GM12878 (cell line): ENCODE data around the gene FAP. TPM values are rescaled to one million over a fixed set of nuclear protein-coding genes. Genes with fewer than 3 reads are reported as not detected.

Experiments
- ATAC-seq: fragments of 200-7000 bp; cut with Tn5 transposase; 3 replicates; pipeline ENCODE4 v1.9.1; 2020; ENCODE audit warnings: mild to moderate bottlenecking, moderate library complexity
- BruUV-seq: library from RNA; stranded (reverse); fragments of 400-500 nt; replicated peaks from 2 replicates; lab custom pipeline; 2021; lab: Mats Ljungman, UMichigan
- CTCF ChIA-PET: fragments of 300-600 bp; sonication (Branson Sonifier 250); formaldehyde crosslinking; extraction: SDS; loops from one replicate; lab custom pipeline; 2021; ENCODE audit warnings: inconsistent platforms; lab: Yijun Ruan, JAX
- POLR2A ChIA-PET: fragments of 350-600 bp; formaldehyde crosslinking; extraction: SDS; loops from one replicate; lab custom pipeline; 2021; ENCODE audit warnings: inconsistent platforms; lab: Charles Lee
- RAD21 ChIA-PET: fragments of 300-600 bp; sonication (Branson Sonifier 250); formaldehyde crosslinking; loops from one replicate; lab custom pipeline; 2023; ENCODE audit warnings: antibody characterized with exemption; ENCODE audit not compliant: unreplicated experiment; lab: Charles Lee
- SMC1A ChIA-PET: fragments of 300-600 bp; sonication (Branson Sonifier 250); formaldehyde crosslinking; loops from one replicate; lab custom pipeline; 2023; ENCODE audit not compliant: unreplicated experiment, uncharacterized antibody; lab: Charles Lee
- DNase-seq: peaks from one replicate; pipeline ENCODE4 v3.0.0-alpha.2; 2011; ENCODE audit warnings: low read depth, low spot score
- FAIRE-seq: peaks from 3 replicates; lab custom pipeline; 2011; peaks lifted over from hg19 to GRCh38; lab: Jason Lieb, UNC
- H2AFZ ChIP-seq: 2 replicates; pipeline ENCODE4 v1.6.0; 2011; ENCODE audit warnings: low read depth, low read length, control low read depth; ENCODE audit not compliant: control insufficient read depth
- H3K27ac ChIP-seq: 2 replicates; pipeline ENCODE4 v1.5.1; 2011; ENCODE audit warnings: control low read depth; ENCODE audit not compliant: control insufficient read depth, insufficient read depth
- H3K27me3 ChIP-seq, 2 experiments: replicated peaks in 1 of 2; 2 replicates each; pipeline versions ENCODE4 v1.6.0 to v1.6.1; 2011; ENCODE audit warnings: low read length in 1 of 2; ENCODE audit not compliant: control insufficient read depth in 2 of 2, insufficient read depth in 2 of 2
- H3K36me3 ChIP-seq, 2 experiments: 2 replicates each; pipeline ENCODE4 v1.5.1; 2011; ENCODE audit warnings: low read length in 1 of 2; ENCODE audit not compliant: control insufficient read depth in 2 of 2, insufficient read depth in 2 of 2
- H3K4me1 ChIP-seq: 2 replicates; pipeline ENCODE4 v1.6.1; 2011; ENCODE audit warnings: mild to moderate bottlenecking, low read length, moderate library complexity, mixed read lengths; ENCODE audit not compliant: control insufficient read depth, insufficient read depth
- H3K4me2 ChIP-seq: 2 replicates; pipeline ENCODE4 v1.6.0; 2011; ENCODE audit warnings: control low read depth; ENCODE audit not compliant: control insufficient read depth, insufficient read depth
- H3K4me3 ChIP-seq: fragments of 200-600 bp; sonication (generic); 2 replicates; pipeline ENCODE4 v1.5.1; 2016
- H3K79me2 ChIP-seq: 2 replicates; pipeline ENCODE4 v1.6.0; 2011; ENCODE audit warnings: low read length; ENCODE audit not compliant: control insufficient read depth, insufficient read depth
- H3K9ac ChIP-seq: 2 replicates; pipeline ENCODE4 v1.8.0; 2011; ENCODE audit warnings: low read length, control low read depth, mixed read lengths; ENCODE audit not compliant: control insufficient read depth, insufficient read depth
- H3K9me3 ChIP-seq: replicated peaks from 3 replicates; pipeline ENCODE4 v1.5.1; 2011; ENCODE audit warnings: mild to moderate bottlenecking, low read length; ENCODE audit not compliant: control insufficient read depth, insufficient read depth
- H4K20me1 ChIP-seq: 2 replicates; pipeline ENCODE4 v1.6.0; 2011; ENCODE audit not compliant: control insufficient read depth, insufficient read depth
- CBX3 ChIP-seq: fragments of 200-600 bp; sonication (generic); IDR thresholded peaks from 2 replicates; pipeline ENCODE4 v1.6.1; 2016; ENCODE audit warnings: low read depth, borderline replicate concordance
- CUX1 ChIP-seq: IDR thresholded peaks from 2 replicates; pipeline ENCODE4 v1.6.1; 2012; ENCODE audit warnings: improper control_type of control experiment, low read depth, low read length; ENCODE audit not compliant: insufficient replicate concordance
- ESRRA ChIP-seq: IDR thresholded peaks from 2 replicates; pipeline ENCODE4 v1.6.1; 2012; ENCODE audit warnings: mild to moderate bottlenecking, low read length, improper control_type of control experiment
- EZH2 ChIP-seq: IDR thresholded peaks from 2 replicates; pipeline ENCODE4 v1.6.1; 2012; ENCODE audit warnings: low read depth, mild to moderate bottlenecking, control low read depth, inconsistent platforms, low read length, borderline replicate concordance; ENCODE audit not compliant: control insufficient read depth
- HCFC1 ChIP-seq: fragments of 150-350 bp; IDR thresholded peaks from 2 replicates; pipeline ENCODE4 v1.6.1; 2014; ENCODE audit warnings: low read length
- IKZF2 ChIP-seq, 2 experiments: fragments of 450-650 bp; IDR thresholded peaks; 2 replicates each; pipeline ENCODE4 v1.6.1; 2017; ENCODE audit warnings: mild to moderate bottlenecking in 2 of 2, moderate library complexity in 2 of 2
- MTA2 ChIP-seq: fragments of 450-650 bp; IDR thresholded peaks from 2 replicates; pipeline ENCODE4 v1.6.1; 2016; ENCODE audit warnings: low read depth, mild to moderate bottlenecking, moderate library complexity
- MYC ChIP-seq: IDR thresholded peaks from 2 replicates; pipeline ENCODE4 v1.6.1; 2011; ENCODE audit warnings: mild to moderate bottlenecking, low read length, moderate library complexity, inconsistent platforms; ENCODE audit not compliant: insufficient read depth, insufficient replicate concordance, insufficient read length, severe bottlenecking
- NBN ChIP-seq: fragments of 450-650 bp; IDR thresholded peaks from 2 replicates; pipeline ENCODE4 v1.6.1; 2016
- PAX8 ChIP-seq: fragments of 450-650 bp; IDR thresholded peaks from 2 replicates; pipeline ENCODE4 v1.6.1; 2017; ENCODE audit warnings: mild to moderate bottlenecking, moderate library complexity
- RAD51 ChIP-seq: fragments of 450-650 bp; IDR thresholded peaks from 2 replicates; pipeline ENCODE4 v1.6.1; 2016; ENCODE audit warnings: moderate library complexity, mild to moderate bottlenecking, inconsistent platforms
- ZBTB40 ChIP-seq: fragments of 450-650 bp; IDR thresholded peaks from 2 replicates; pipeline ENCODE4 v1.6.1; 2016; ENCODE audit warnings: mild to moderate bottlenecking, moderate library complexity, borderline replicate concordance
- ZNF207 ChIP-seq: fragments of 450-650 bp; IDR thresholded peaks from 2 replicates; pipeline ENCODE4 v1.6.1; 2014; ENCODE audit warnings: antibody characterized with exemption, mild to moderate bottlenecking, borderline replicate concordance
- ZNF384 ChIP-seq: IDR thresholded peaks from 2 replicates; pipeline ENCODE4 v1.6.1; 2012; ENCODE audit warnings: low read depth, mild to moderate bottlenecking, low read length, improper control_type of control experiment, borderline replicate concordance
- WGBS: methylation state at CpG from one replicate; pipeline ENCODE4 v1.1.6; 2016; ENCODE audit warnings: low lambda C conversion rate; ENCODE audit not compliant: insufficient replicate concordance, insufficient coverage; ENCODE audit errors: missing lambda C conversion rate; 5-methylcytosine and 5-hydroxymethylcytosine counted together
- in situ Hi-C: fragments of 300-500 bp; cut with MboI; formaldehyde crosslinking; loops from 9 replicates; pipeline ENCODE4 v1.14.3; 2018; ENCODE audit warnings: mixed read lengths
- intact Hi-C: fragments of 100-400 bp; cut with micrococcal nuclease; formaldehyde crosslinking; loops from one replicate; pipeline ENCODE4 v1.14.2; 2022; ENCODE audit not compliant: unreplicated experiment
- polyA plus RNA-seq, 11 experiments: library from polyadenylated mRNA; depleted of rRNA in 4 of 11; unstranded in 6 of 11; stranded (reverse) in 5 of 11; fragments of >200 nt; fragmentation: Nextera tagmentation in 4 of 11; fragmentation: Illumina TruSeq in 1 of 11; extraction: Ambion mirVana in 4 of 11; extraction: Trizol in 1 of 11; gene quantifications; 1 replicate in 1 of 11; 2 replicates in 10 of 11; pipeline versions ENCODE4 v1.2.1 to v1.2.3, GENCODE V29; 2011 to 2016; ENCODE audit warnings: inconsistent platforms in 2 of 11, missing spikeins in 2 of 11, low read depth in 1 of 11
- total RNA-seq, 4 experiments: library from RNA; depleted of rRNA in 3 of 4; stranded (reverse); fragments of >200 nt in 3 of 4; fragmentation: Illumina TruSeq in 1 of 4; extraction: Trizol in 1 of 4; gene quantifications; 2 replicates each; pipeline versions ENCODE4 v1.2.1 to v1.2.3, GENCODE V29; 2013 to 2021

FAP gene
- total and polyA plus RNA-seq, 10 of the 15 experiments (the other 5 are each of a cell fraction or from before 2014, with no cell fraction given) = 0.16 TPM; not detected in 9

- H2AFZ ChIP-seq = no peak overlapping the region
- no peaks in the 10 kb centered on the region for H3K9me3 ChIP-seq
- no peaks in the 10 kb centered on the region for H3K79me2 ChIP-seq
- H3K9ac ChIP-seq = no peak overlapping the region
- ATAC-seq (no peak), FAIRE-seq (no peak), DNase-seq (no peak)
- RAD21 ChIA-PET = no interaction called here
- BruUV-seq = no TSS peak
- no peaks in the 10 kb centered on the region for H4K20me1 ChIP-seq
- WGBS = 31% methylated on average over 3 of the region's 3 CpGs
- H3K27me3 ChIP-seq = no peaks in the 10 kb centered on the region
- no peak overlapping the region for H3K4me3 ChIP-seq
- no peaks in the 10 kb centered on the region for H3K4me1 ChIP-seq
- no peaks in the 10 kb centered on the region for H3K36me3 ChIP-seq
- H3K27ac ChIP-seq = no peak overlapping the region
- no peak overlapping the region for H3K4me2 ChIP-seq
- CTCF ChIA-PET = interaction anchor here (0.9 to 2.5 kb wide), 6 partner anchors 24 to 81 kb away, joined by 3 to 7 read pairs (median 4); no protein-coding TSS in a partner anchor
- intact Hi-C loops = no loop called here
- POLR2A ChIA-PET = no interaction called here
- SMC1A ChIA-PET = interaction anchor here (1.0 to 2.1 kb wide), 2 partner anchors 18 to 32 kb away, joined by 3 to 8 read pairs; no protein-coding TSS in a partner anchor
- in situ Hi-C loops = no loop called here
- no peak for TF ChIP-seq ZNF384
- no peak for TF ChIP-seq ZNF207
- TF ChIP-seq ESRRA = no peak
- TF ChIP-seq EZH2 = no peak
- TF ChIP-seq PAX8 = no peak
- TF ChIP-seq HCFC1 = no peak
- no peak for TF ChIP-seq MYC
- no peak for TF ChIP-seq CUX1
- TF ChIP-seq IKZF2 (IDR thresholded peaks at IDR 0.05) = no peak
- TF ChIP-seq MTA2 = no peak
- no peak for TF ChIP-seq ZBTB40
- TF ChIP-seq CBX3 = no peak
- TF ChIP-seq NBN = no peak
- TF ChIP-seq RAD51 = no peak
These were observed 10.2 kb upstream of the FAP start for GRCh38 chr2:162253435-162253834.
